ENCODE results near the gene OSBPL1A.

The OSBPL1A gene

GRCh38 chr18:24114924-24115549, 282.6 kb downstream of the OSBPL1A start:
- DNase-seq, result no peak

DNA sequence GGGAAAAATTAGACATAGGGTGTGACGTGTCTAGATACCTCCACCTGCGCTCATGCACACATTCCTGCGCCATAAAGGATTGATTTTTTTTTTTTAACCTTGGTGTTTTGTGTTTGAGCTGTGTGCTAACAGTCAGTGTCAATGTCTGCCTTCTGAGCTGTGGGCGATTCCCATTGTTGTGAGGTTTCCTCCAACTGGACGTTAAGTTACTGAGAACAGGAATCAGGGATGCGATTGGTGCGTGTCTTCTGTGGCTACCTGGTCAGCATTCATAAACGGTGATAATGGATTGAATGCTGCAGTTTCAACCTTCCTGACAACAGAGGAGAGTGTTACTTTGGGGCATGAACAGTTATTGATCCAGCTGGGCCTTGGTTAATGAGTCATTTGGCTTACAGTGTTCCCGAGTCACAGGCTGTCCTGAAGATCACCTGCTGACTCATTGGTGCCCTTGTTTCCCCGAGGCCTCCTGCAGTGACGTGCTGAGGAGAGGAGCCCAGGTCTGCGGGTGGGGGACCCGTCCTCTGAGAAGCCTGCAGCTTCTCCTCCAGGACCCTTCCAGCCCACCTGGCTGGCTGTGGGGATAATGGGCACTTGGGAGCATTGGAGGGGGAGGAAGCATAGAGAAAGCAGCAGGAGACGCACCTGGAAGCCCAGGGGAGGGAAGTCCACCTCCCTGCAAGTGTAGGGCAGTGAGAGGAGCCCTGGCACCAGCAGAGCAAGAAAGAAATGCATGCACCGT, 284.6 kb downstream of the OSBPL1A start:
- DNase-seq, result no peak

DNA sequence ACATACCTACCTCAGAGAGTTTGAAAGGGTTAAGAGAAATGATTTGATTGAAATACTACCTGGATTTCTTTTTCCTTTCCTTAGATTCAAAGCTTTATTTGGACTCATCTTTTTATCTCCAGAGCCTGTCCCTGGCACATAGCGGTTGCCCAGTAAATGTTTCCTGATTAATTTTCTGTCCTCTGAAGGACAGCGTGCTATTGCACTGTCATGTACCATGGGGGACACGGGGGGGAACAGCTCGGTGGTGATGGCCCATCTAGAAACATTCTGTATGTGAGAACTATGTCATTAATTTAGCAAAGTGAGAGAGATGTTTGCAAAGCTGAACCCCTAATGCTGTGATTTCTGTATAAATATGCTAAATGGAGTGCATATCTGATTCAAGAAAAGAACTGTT, 285.2 kb downstream of the OSBPL1A start:
- DNase-seq, result no peak

Data from NCI-H1436 treated with DMSO at 0.1 percent for 48 hours (cell line).